Measurements from ENCODE around the gene PARP14. TPM values are rescaled to one million over a fixed set of nuclear protein-coding genes. Genes with fewer than 3 reads are reported as not detected.

PARP14 gene
- total RNA-seq, 1 experiment from 2014 or later: 17.4 TPM

GRCh38 chr3:122742234-122742633 is 61.6 kb downstream of the PARP14 start:
- Mint-ChIP-seq H3K9me3 (peaks cover 12 to 14% of the 10 kb centered on the region in 2 experiments), H3K27me3 (ENCODE audit: low read depth) (no peaks in the 10 kb centered on the region; the same call in 1 of the 2 replicates), H3K27ac (no peak overlapping the region), H3K36me3 (ENCODE audit: insufficient read depth in 1 of 3, low read depth in 3 of 3) (peaks cover 26 to 43% (median 43%) of the 10 kb centered on the region in 3 experiments), H3K4me3 (no peak overlapping the region), H3K4me1 (peaks cover 17% of the 10 kb centered on the region in 2 experiments)
- no peak for TF ChIP-seq CTCF (conservative IDR thresholded peaks at IDR 0.05)
- DNase-seq: no peak
- no peak overlapping the region for H4K8ac ChIP-seq (replicated peaks; ENCODE audit: insufficient read length, low read depth, low read length)
- H2AFZ ChIP-seq (ENCODE audit: low read length): no peak overlapping the region
- no peak overlapping the region for H2BK120ac ChIP-seq (ENCODE audit: low read depth, low read length, poor library complexity, severe bottlenecking)
- no peak overlapping the region for H2BK12ac ChIP-seq (ENCODE audit: insufficient read length, low read depth, low read length)
- no peaks in the 10 kb centered on the region for H3K9me3 ChIP-seq (ENCODE audit: control insufficient read depth, low read depth, low read length)
- H4K91ac ChIP-seq (ENCODE audit: insufficient read length, low read depth, low read length): no peak overlapping the region
- H3K9ac ChIP-seq (ENCODE audit: extremely low read depth, insufficient read length, low read length): no peak overlapping the region
- no peak overlapping the region for H3K27ac ChIP-seq (ENCODE audit: insufficient read length, low read depth, low read length)
- no peaks in the 10 kb centered on the region for H3K23me2 ChIP-seq (ENCODE audit: insufficient read length, low read depth, low read length, poor library complexity, severe bottlenecking)
- no peaks in the 10 kb centered on the region for H3K79me2 ChIP-seq (ENCODE audit: insufficient read depth, low read length)
- 0 out of 2 replicates have a peak, but pooled peaks cover 3% of the 10 kb centered on the region for H3K4me1 ChIP-seq (ENCODE audit: insufficient read depth, low read length)
- H2AK5ac ChIP-seq (ENCODE audit: insufficient read length, low read length): no peak overlapping the region
- H3K56ac ChIP-seq (ENCODE audit: insufficient read length, low read depth, low read length): no peak overlapping the region
- no peak overlapping the region for H2BK20ac ChIP-seq (ENCODE audit: low read depth, low read length, poor library complexity, severe bottlenecking)
- no peak overlapping the region for H4K5ac ChIP-seq (ENCODE audit: insufficient read length, low read depth, low read length)
- H3K4me2 ChIP-seq (ENCODE audit: insufficient read depth, insufficient read length, low read length): no peak overlapping the region
- no peaks in the 10 kb centered on the region for H3K79me1 ChIP-seq (ENCODE audit: insufficient read depth, low read depth, low read length, poor library complexity, severe bottlenecking)
- H2BK5ac ChIP-seq (ENCODE audit: insufficient read length, low read length): no peak overlapping the region
- H3K27me3 ChIP-seq (ENCODE audit: insufficient read depth, low read length): no peaks in the 10 kb centered on the region
- H3T11ph ChIP-seq (ENCODE audit: low read length): no peak overlapping the region
- H3K4ac ChIP-seq (ENCODE audit: low read depth, low read length): no peak overlapping the region
- no peak overlapping the region for H3K23ac ChIP-seq (ENCODE audit: insufficient read length, low read depth, low read length)
- no peaks in the 10 kb centered on the region for H4K20me1 ChIP-seq (ENCODE audit: control insufficient read depth, insufficient read depth, insufficient read length)
- no peak overlapping the region for H3K14ac ChIP-seq (ENCODE audit: insufficient read depth, low read length)
- no peak overlapping the region for H2BK15ac ChIP-seq (ENCODE audit: low read depth, low read length)
- no peak overlapping the region for H3K18ac ChIP-seq (ENCODE audit: insufficient read length, low read depth, low read length)
